ENCODE measurements around the gene LRRC38. TPM values are rescaled to one million over a fixed set of nuclear protein-coding genes. Genes with fewer than 3 reads are reported as not detected.

LRRC38 gene
- total RNA-seq, 1 experiment from 2014 or later, result not detected

DNA sequence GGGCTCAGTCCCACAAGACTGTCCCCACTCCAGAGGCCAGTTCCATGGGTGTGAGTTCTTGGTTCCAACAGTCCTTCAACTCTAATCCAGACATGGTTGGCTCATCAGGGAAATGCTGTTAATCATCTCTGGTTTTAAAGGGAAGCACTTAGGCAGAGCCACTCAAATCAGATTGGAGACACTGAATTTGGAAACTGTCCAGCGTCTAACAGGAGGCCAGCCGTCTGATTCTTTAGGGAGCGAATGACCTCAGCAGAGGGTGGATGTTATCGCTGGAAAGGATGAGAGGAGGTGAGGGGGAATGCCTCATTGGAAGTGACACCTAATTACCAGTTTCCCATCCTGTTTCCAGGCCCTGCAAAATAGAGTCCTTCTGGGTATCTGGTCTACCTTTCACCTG, 22.8 kb upstream of the LRRC38 start (continued):
- no peak for TF ChIP-seq EZH2phosphoT487 (IDR thresholded peaks at IDR 0.05; ENCODE audit: borderline replicate concordance)
- TF ChIP-seq POLR2A (IDR thresholded peaks at IDR 0.05; ENCODE audit: borderline replicate concordance, extremely low read depth, insufficient read depth, insufficient read length), result no peak
- TF ChIP-seq YY1 (IDR thresholded peaks at IDR 0.05; ENCODE audit: extremely low read depth, insufficient replicate concordance, low read depth, low read length), result no peak
- TF ChIP-seq RAD21 (IDR thresholded peaks at IDR 0.05; ENCODE audit: low read depth), result no peak
- TF ChIP-seq ZNF274 (IDR thresholded peaks at IDR 0.05; ENCODE audit: low read depth, low read length), result no peak
- TF ChIP-seq SP1 (IDR thresholded peaks at IDR 0.05; ENCODE audit: low read depth), result no peak

DNA sequence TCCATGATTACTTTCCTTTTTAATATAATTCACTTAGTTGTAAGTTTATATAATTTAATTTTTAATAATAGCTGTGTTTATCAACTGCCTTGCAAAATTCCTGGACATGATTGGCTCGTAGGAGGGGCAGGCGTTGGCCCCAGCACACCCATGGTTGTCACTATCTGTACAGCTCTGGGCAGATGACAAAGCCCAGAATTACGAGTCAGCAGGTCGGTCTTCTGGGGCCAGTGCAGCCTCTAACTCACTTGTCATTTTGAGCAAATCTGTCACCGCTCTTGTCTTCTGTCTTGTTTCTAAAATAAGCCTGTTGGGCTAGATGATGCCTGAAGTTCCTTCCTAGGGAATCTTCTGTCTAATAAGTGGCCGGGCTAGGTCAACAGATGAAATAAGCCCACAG, 21.4 kb upstream of the LRRC38 start:
- no peaks in the 10 kb centered on the region for H3K9me3 ChIP-seq (ENCODE audit: control insufficient read depth in 1 of 2, insufficient read depth in 1 of 2, low read depth in 1 of 2, low read length in 2 of 2)

More for the DNA sequence above, 21.4 kb upstream of the LRRC38 start:
- Histone ChIP-seq H2AFZ (ENCODE audit: low read depth, low read length, poor library complexity, severe bottlenecking) (no peak overlapping the region), H3K4me1 (ENCODE audit: control insufficient read depth in 1 of 2, insufficient read depth in 2 of 2, low read length in 2 of 2) (no peaks in the 10 kb centered on the region), H3K9me2 (ENCODE audit: insufficient read depth) (no peaks in the 10 kb centered on the region), H3K27ac (ENCODE audit: low read depth, low read length) (no peak overlapping the region), H3K36me3 (ENCODE audit: control insufficient read depth in 1 of 2, insufficient read depth in 2 of 2, low read length in 2 of 2) (no peaks in the 10 kb centered on the region), H3K4me2 (ENCODE audit: low read length) (no peak overlapping the region), H4K20me1 (ENCODE audit: insufficient read depth) (no peaks in the 10 kb centered on the region), H3K27me3 (ENCODE audit: insufficient read depth, low read length) (no peaks in the 10 kb centered on the region), H3K9ac (ENCODE audit: low read length) (no peak overlapping the region), H3K4me3 (replicated peaks in 1 of 2; ENCODE audit: low read depth in 1 of 2, low read length in 2 of 2) (no peak overlapping the region), H3K79me2 (ENCODE audit: insufficient read depth, low read length) (no peaks in the 10 kb centered on the region)
- DNase-seq (ENCODE audit: low read depth, low spot score), result no peak
- TF ChIP-seq, protein P1, sequence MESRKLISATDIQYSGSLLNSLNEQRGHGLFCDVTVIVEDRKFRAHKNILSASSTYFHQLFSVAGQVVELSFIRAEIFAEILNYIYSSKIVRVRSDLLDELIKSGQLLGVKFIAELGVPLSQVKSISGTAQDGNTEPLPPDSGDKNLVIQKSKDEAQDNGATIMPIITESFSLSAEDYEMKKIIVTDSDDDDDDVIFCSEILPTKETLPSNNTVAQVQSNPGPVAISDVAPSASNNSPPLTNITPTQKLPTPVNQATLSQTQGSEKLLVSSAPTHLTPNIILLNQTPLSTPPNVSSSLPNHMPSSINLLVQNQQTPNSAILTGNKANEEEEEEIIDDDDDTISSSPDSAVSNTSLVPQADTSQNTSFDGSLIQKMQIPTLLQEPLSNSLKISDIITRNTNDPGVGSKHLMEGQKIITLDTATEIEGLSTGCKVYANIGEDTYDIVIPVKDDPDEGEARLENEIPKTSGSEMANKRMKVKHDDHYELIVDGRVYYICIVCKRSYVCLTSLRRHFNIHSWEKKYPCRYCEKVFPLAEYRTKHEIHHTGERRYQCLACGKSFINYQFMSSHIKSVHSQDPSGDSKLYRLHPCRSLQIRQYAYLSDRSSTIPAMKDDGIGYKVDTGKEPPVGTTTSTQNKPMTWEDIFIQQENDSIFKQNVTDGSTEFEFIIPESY (IDR thresholded peaks at IDR 0.05; ENCODE audit: extremely low read depth, insufficient replicate concordance, low read length), result no peak
- no peak for TF ChIP-seq TCF7L2 (IDR thresholded peaks at IDR 0.05; ENCODE audit: borderline replicate concordance, extremely low read depth, insufficient read depth, insufficient read length)
- TF ChIP-seq, protein P2, sequence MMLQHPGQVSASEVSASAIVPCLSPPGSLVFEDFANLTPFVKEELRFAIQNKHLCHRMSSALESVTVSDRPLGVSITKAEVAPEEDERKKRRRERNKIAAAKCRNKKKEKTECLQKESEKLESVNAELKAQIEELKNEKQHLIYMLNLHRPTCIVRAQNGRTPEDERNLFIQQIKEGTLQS (IDR thresholded peaks at IDR 0.05), result no peak
- TF ChIP-seq, protein P3, sequence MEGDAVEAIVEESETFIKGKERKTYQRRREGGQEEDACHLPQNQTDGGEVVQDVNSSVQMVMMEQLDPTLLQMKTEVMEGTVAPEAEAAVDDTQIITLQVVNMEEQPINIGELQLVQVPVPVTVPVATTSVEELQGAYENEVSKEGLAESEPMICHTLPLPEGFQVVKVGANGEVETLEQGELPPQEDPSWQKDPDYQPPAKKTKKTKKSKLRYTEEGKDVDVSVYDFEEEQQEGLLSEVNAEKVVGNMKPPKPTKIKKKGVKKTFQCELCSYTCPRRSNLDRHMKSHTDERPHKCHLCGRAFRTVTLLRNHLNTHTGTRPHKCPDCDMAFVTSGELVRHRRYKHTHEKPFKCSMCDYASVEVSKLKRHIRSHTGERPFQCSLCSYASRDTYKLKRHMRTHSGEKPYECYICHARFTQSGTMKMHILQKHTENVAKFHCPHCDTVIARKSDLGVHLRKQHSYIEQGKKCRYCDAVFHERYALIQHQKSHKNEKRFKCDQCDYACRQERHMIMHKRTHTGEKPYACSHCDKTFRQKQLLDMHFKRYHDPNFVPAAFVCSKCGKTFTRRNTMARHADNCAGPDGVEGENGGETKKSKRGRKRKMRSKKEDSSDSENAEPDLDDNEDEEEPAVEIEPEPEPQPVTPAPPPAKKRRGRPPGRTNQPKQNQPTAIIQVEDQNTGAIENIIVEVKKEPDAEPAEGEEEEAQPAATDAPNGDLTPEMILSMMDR (IDR thresholded peaks at IDR 0.05 in 2 of 3, conservative IDR thresholded peaks at IDR 0.05 in 1 of 3; ENCODE audit: borderline replicate concordance in 1 of 3, insufficient read depth in 1 of 3, low read depth in 2 of 3, low read length in 2 of 3), result no peak
- TF ChIP-seq SP1 (IDR thresholded peaks at IDR 0.05; ENCODE audit: low read depth), result no peak
- TF ChIP-seq SIN3A (IDR thresholded peaks at IDR 0.05; ENCODE audit: low read depth), result no peak
- TF ChIP-seq POLR2AphosphoS5 (IDR thresholded peaks at IDR 0.05; ENCODE audit: low read depth, low read length), result no peak
- no peak for TF ChIP-seq JUND (IDR thresholded peaks at IDR 0.05)
- no peak for TF ChIP-seq ELF1 (IDR thresholded peaks at IDR 0.05; ENCODE audit: borderline replicate concordance, low read depth)
- TF ChIP-seq, protein P4, sequence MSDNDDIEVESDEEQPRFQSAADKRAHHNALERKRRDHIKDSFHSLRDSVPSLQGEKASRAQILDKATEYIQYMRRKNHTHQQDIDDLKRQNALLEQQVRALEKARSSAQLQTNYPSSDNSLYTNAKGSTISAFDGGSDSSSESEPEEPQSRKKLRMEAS (IDR thresholded peaks at IDR 0.05), result no peak
- no peak for TF ChIP-seq ZFX (IDR thresholded peaks at IDR 0.05)
- no peak for TF ChIP-seq ZNF274 (IDR thresholded peaks at IDR 0.05; ENCODE audit: low read depth, low read length)
- no TSS peak for BruUV-seq (replicated peaks)
- ChIA-PET RAD21 (ENCODE audit: low non-redundant PET in 1 of 2, low total read pairs in 2 of 2, uncharacterized antibody in 2 of 2, unreplicated experiment in 2 of 2) (no interaction called here), POLR2A (no interaction called here), CTCF (no interaction called here)
- ATAC-seq, result no peak
- intact Hi-C loops (cut with micrococcal nuclease), result no loop called here
